SK-N-SH treated with all-trans-retinoic acid at 6 μM for 48 hours (cell line): ENCODE data around the gene LDB2.

Experiments
- ATAC-seq: fragments of 200-7000 bp; cut with Tn5 transposase; 3 replicates; pipeline ENCODE4 v1.9.1; 2020; ENCODE audit warnings: mild to moderate bottlenecking, moderate library complexity
- BACH2 ChIP-seq: fragments of 250-450 bp; sonication (Bioruptor Pico); IDR thresholded peaks from 2 replicates; pipeline ENCODE4 v1.9.0; 2021; ENCODE audit warnings: mild to moderate bottlenecking, borderline replicate concordance
- CREB5 ChIP-seq: fragments of 250-450 bp; sonication (Bioruptor Pico); IDR thresholded peaks from 2 replicates; pipeline ENCODE4 v1.5.1; 2020; ENCODE audit warnings: low read depth, mild to moderate bottlenecking, moderate library complexity
- CSDC2 ChIP-seq: fragments of 250-450 bp; sonication (Bioruptor Pico); IDR thresholded peaks from 2 replicates; pipeline ENCODE4 v1.5.0; 2020; ENCODE audit warnings: mild to moderate bottlenecking, moderate library complexity
- ESRRG ChIP-seq: fragments of 250-450 bp; sonication (Bioruptor Pico); IDR thresholded peaks from 2 replicates; pipeline ENCODE4 v1.6.1; 2021; ENCODE audit warnings: mild to moderate bottlenecking
- GLIS3 ChIP-seq: fragments of 250-450 bp; sonication (Bioruptor Pico); IDR thresholded peaks from 2 replicates; pipeline ENCODE4 v1.5.0; 2020; ENCODE audit warnings: mild to moderate bottlenecking, moderate library complexity
- ISL1 ChIP-seq: fragments of 250-450 bp; sonication (Bioruptor Pico); IDR thresholded peaks from 2 replicates; pipeline ENCODE4 v2.1.2; 2022; ENCODE audit warnings: mild to moderate bottlenecking, moderate library complexity
- OSR1 ChIP-seq: fragments of 250-450 bp; sonication (Bioruptor Pico); IDR thresholded peaks from 2 replicates; pipeline ENCODE4 v1.8.0; 2022; ENCODE audit warnings: moderate library complexity, mild to moderate bottlenecking, inconsistent platforms
- PATZ1 ChIP-seq: fragments of 250-450 bp; sonication (Bioruptor Pico); IDR thresholded peaks from 2 replicates; pipeline ENCODE4 v1.8.0; 2020; ENCODE audit warnings: mild to moderate bottlenecking, moderate library complexity, borderline replicate concordance
- POU6F1 ChIP-seq: fragments of 250-450 bp; sonication (Bioruptor Pico); IDR thresholded peaks from 2 replicates; pipeline ENCODE4 v1.8.0; 2021; ENCODE audit warnings: low read depth, mild to moderate bottlenecking, moderate library complexity, borderline replicate concordance
- PPARA ChIP-seq: fragments of 250-450 bp; sonication (Bioruptor Pico); IDR thresholded peaks from 2 replicates; pipeline ENCODE4 v1.5.0; 2020; ENCODE audit warnings: mild to moderate bottlenecking, borderline replicate concordance
- RARB ChIP-seq: fragments of 250-450 bp; sonication (Bioruptor Pico); IDR thresholded peaks from 2 replicates; pipeline ENCODE4 v1.8.0; 2021; ENCODE audit warnings: mild to moderate bottlenecking, moderate library complexity
- SNAI2 ChIP-seq: fragments of 250-450 bp; sonication (Bioruptor Pico); IDR thresholded peaks from 2 replicates; pipeline ENCODE4 v1.5.0; 2020; ENCODE audit warnings: mild to moderate bottlenecking, moderate library complexity
- TCF4 ChIP-seq: fragments of 250-450 bp; sonication (Bioruptor Pico); IDR thresholded peaks from 2 replicates; pipeline ENCODE4 v1.8.0; 2021; ENCODE audit warnings: mild to moderate bottlenecking, moderate library complexity, borderline replicate concordance
- TOX ChIP-seq: fragments of 250-450 bp; sonication (Bioruptor Pico); IDR thresholded peaks from 2 replicates; pipeline ENCODE4 v1.8.0; 2021; ENCODE audit warnings: mild to moderate bottlenecking, moderate library complexity, borderline replicate concordance
- TSHZ2 ChIP-seq: fragments of 250-450 bp; sonication (Bioruptor Pico); IDR thresholded peaks from 2 replicates; pipeline ENCODE4 v1.5.0; 2020; ENCODE audit warnings: mild to moderate bottlenecking, moderate library complexity
- ZC3H10 ChIP-seq: fragments of 250-450 bp; sonication (Bioruptor Pico); IDR thresholded peaks from 2 replicates; pipeline ENCODE4 v1.5.1; 2021; ENCODE audit warnings: mild to moderate bottlenecking, moderate library complexity
- ZFP3 ChIP-seq: fragments of 250-450 bp; sonication (Bioruptor Pico); IDR thresholded peaks from 2 replicates; pipeline ENCODE4 v1.5.0; 2020; ENCODE audit warnings: mild to moderate bottlenecking, moderate library complexity
- ZFP30 ChIP-seq: fragments of 450-650 bp; formaldehyde crosslinking; IDR thresholded peaks from 2 replicates; pipeline ENCODE4 v1.5.0; 2022; ENCODE audit warnings: mild to moderate bottlenecking, moderate library complexity
- ZNF565 ChIP-seq: fragments of 450-650 bp; formaldehyde crosslinking; conservative IDR thresholded peaks from 2 replicates; pipeline ENCODE4 v1.5.0; 2020; ENCODE audit warnings: low read depth, mild to moderate bottlenecking, moderate library complexity
- ZNF70 ChIP-seq: fragments of 450-650 bp; formaldehyde crosslinking; IDR thresholded peaks from 2 replicates; pipeline ENCODE4 v1.5.0; 2020; ENCODE audit warnings: mild to moderate bottlenecking, moderate library complexity
- ZNF8 ChIP-seq: fragments of 450-650 bp; formaldehyde crosslinking; IDR thresholded peaks from 2 replicates; pipeline ENCODE4 v1.5.0; 2020; ENCODE audit warnings: mild to moderate bottlenecking, moderate library complexity

The LDB2 gene

GRCh38 chr4:16545656-16546055 lies 352.8 kb downstream of the LDB2 start:
- peak; percentile 20; the same call in 1 of the 3 replicates for ATAC-seq
- TF ChIP-seq GLIS3 (no peak), TCF4 (CRISPR knock-in tag) (no peak), PATZ1 (CRISPR knock-in tag) (no peak), ZNF565 (CRISPR knock-in tag) (no peak), CSDC2 (no peak), ZFP3 (CRISPR knock-in tag) (no peak), RARB (CRISPR knock-in tag) (no peak), ISL1 (CRISPR knock-in tag) (no peak), ZFP30 (CRISPR knock-in tag) (no peak), POU6F1 (CRISPR knock-in tag) (no peak), TSHZ2 (no peak), ZNF70 (CRISPR knock-in tag) (no peak), ESRRG (CRISPR knock-in tag) (no peak), OSR1 (CRISPR knock-in tag) (no peak), CREB5 (CRISPR knock-in tag) (no peak), PPARA (CRISPR knock-in tag) (no peak), ZNF8 (CRISPR knock-in tag) (no peak), BACH2 (CRISPR knock-in tag) (no peak), ZC3H10 (no peak), TOX (CRISPR knock-in tag) (no peak)

- no peak for TF ChIP-seq ZFP30 (CRISPR knock-in tag)
- TF ChIP-seq, all 23 proteins: peak for 0
- ATAC-seq, result no peak
Measured at GRCh38 chr4:16544869-16545268, 353.6 kb downstream of the LDB2 start.

GRCh38 chr4:16544251-16544721 lies 354.2 kb downstream of the LDB2 start:
- ATAC-seq, result no peak
- TF ChIP-seq ZFP30 (CRISPR knock-in tag) (no peak), GLIS3 (no peak), ZNF565 (CRISPR knock-in tag) (no peak), ZFP3 (CRISPR knock-in tag) (no peak), OSR1 (CRISPR knock-in tag) (no peak), CREB5 (CRISPR knock-in tag) (no peak), CSDC2 (no peak), TOX (CRISPR knock-in tag) (no peak), SNAI2 (no peak), PPARA (CRISPR knock-in tag) (no peak), TCF4 (CRISPR knock-in tag) (no peak), PATZ1 (CRISPR knock-in tag) (no peak), ZNF8 (CRISPR knock-in tag) (no peak), ZC3H10 (no peak), BACH2 (CRISPR knock-in tag) (no peak), ISL1 (CRISPR knock-in tag) (no peak), ESRRG (CRISPR knock-in tag) (no peak), POU6F1 (CRISPR knock-in tag) (no peak)
